GM18526 (cell line): ENCODE data around the gene RTN4RL1.

Experiments
- POLR2A ChIP-seq: IDR thresholded peaks from 3 replicates; pipeline ENCODE4 v1.6.1; 2011; ENCODE audit not compliant: insufficient read length; ENCODE audit errors: extremely low read depth

Gene RTN4RL1

GRCh38 chr17:2025622-2026309, 632 bp upstream of the RTN4RL1 start:
- no peak for TF ChIP-seq POLR2A

- no peak for TF ChIP-seq POLR2A
These were observed 438 bp downstream of the RTN4RL1 start for GRCh38 chr17:2024572-2025219.

- TF ChIP-seq POLR2A, result no peak
These were observed 1.2 kb downstream of the RTN4RL1 start for GRCh38 chr17:2023692-2024571.

GRCh38 chr17:2023256-2023655, 1.9 kb downstream of the RTN4RL1 start:
- no peak for TF ChIP-seq POLR2A

DNA sequence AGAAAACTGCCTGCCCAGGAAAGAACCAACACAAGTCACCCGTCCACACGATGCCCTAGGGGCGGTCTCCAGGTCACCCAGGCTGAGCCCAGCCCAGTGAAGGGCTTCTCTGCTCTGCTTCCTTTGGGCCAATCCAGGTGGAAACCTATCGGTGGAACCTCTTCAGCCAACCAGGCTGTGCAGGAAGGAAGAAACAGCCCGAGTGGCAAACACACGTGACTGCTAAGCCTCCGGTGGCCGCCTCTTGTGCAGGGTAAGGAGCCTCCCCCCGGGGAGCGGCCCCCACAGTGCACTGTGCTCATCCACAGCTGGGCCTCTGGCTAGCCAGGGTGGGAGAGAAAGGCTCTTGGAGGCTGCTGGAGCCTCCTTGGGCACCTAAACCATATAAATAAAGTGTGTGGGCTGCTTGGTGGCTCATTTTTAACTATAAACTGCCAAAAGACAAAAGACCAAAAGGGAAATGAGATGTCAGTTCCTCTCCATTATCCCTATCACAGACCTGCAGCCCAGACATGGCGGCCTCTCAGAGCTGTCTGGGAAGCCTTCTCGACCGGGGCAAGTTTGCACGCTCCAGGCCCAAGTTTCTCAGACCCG, 2.4 kb downstream of the RTN4RL1 start:
- TF ChIP-seq POLR2A, result no peak

DNA sequence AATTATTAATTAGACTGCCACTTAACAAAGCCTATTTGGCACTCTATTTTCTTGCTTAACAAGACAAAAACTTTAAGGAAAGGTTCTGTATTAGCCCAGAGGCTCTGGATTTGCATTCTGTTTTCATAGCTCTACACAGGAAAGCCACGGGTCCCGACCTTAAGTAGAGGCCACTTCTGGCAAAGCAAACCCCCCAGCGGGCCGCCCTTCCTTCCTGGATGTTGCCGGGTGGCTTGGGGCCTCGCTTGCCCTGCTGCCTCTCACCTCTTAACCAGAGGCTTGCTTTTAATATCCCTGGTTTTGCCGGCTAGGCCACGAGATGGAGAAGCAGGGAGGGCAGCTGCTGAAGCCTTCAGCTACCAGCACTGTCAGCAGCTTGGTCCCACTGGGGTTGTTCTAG, 4.4 kb downstream of the RTN4RL1 start:
- TF ChIP-seq POLR2A, result no peak

- no peak for TF ChIP-seq POLR2A
These were observed 5.4 kb downstream of the RTN4RL1 start for GRCh38 chr17:2019723-2020122.

DNA sequence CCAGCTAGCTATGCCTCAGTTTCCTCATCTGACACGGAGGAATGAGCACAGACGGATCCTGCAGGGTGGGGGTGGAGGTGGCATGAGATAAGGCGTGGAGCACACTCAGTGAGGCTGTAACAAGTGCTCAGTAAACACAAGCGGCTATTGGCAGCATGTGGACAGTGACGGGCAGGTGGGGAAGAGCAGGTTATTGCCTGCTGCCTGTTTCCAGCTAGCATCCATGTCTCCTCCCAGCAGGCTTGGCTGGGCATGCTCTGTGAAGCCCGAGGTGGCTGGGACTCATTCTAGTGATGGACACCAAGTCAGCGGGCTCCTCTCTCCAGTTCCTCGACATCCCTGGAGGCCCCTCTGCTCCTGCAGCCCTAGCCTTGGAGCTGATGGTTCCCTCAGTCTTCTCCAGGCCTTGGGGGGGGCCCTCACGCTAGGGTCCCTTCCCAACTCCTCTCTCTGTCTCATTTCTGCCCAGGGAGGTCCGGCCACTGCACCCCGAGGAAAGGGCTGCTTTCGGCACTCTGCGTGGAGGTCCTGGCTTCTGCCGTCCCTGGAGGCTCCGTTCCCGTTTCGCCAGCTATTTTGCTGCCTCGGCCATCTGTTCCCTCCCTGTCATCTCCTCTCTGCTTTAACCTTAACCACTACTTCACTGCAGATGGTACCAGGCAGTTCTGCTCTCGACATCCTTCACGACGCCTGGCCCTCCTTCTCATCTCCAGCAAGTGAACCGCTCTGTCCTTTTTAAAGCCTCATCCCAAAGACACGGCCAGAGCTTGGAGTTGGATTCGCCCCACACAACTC, 6.2 kb downstream of the RTN4RL1 start:
- TF ChIP-seq POLR2A, result no peak

GRCh38 chr17:2017274-2017941, 7.7 kb downstream of the RTN4RL1 start:
- TF ChIP-seq POLR2A, result no peak

GRCh38 chr17:2016494-2016893, 8.6 kb downstream of the RTN4RL1 start:
- no peak for TF ChIP-seq POLR2A

- no peak for TF ChIP-seq POLR2A
These were observed 9.8 kb downstream of the RTN4RL1 start for GRCh38 chr17:2015314-2015713.

DNA sequence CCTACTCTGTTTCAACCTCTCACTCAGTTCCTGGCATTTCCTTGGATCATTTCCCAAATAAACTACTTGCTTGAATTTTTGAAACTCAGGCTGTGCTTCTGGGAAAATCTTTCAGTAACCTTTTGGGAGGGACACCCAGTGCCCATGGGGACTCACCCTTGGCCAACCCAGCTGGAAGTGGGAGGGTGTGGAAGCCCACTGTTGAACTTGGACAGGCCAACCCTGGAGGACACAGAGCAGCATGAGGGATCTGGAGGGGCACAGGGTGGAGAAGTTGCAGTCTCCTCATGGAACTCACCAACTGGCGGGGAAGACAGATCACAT, 11.2 kb downstream of the RTN4RL1 start:
- no peak for TF ChIP-seq POLR2A

DNA sequence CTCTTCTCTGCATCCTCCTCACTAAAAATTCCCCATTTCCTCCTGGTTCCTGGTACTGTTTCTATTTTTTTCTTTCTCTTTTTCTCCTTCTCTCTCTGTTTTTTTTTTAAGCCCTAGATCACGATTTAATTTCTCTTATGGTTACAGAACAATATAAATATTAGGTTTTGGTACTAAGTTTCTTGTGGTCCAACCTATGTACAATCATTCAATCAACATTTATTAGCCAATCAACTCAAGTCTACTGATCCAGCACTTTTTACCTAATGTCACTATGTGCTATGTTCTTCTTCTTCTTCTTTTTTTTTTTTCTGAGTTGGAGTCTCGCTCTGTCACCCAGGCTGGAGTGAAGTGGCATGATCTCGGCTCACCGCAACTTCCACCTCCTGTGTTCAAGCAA, 12.6 kb downstream of the RTN4RL1 start:
- TF ChIP-seq POLR2A, result no peak
